T-cell (primary cell): Measurements from ENCODE around the gene RAP1GAP2. TPM values are rescaled to one million over a fixed set of nuclear protein-coding genes. Genes with fewer than 3 reads are reported as not detected.
A peak's percentile ranks its signal among the peaks of the same experiment; 100 is the strongest.
"Not testable (repeated sequence)": the region's sequence is repeated elsewhere in the genome, so short reads cannot be mapped to it uniquely, and the experiment has no call there.

Experiments used
- ATAC-seq, 4 experiments: fragments of 200-7000 bp in 3 of 4; fragments of 150-1000 bp in 1 of 4; cut with Tn5 transposase; replicated peaks in 1 of 4; 1 replicate in 3 of 4; 2 replicates in 1 of 4; pipeline ENCODE4 v1.10.0; 2021; ENCODE audit warnings: moderate library complexity in 3 of 4, mild to moderate bottlenecking in 2 of 4, moderate number of reproducible peaks in 1 of 4
- CTCF ChIA-PET, 2 donors: fragments of 300-600 bp; sonication (Branson Sonifier 250); formaldehyde crosslinking; loops; one replicate each; lab custom pipeline; 2022; ENCODE audit warnings: antibody characterized with exemption in 2 of 2; lab: Charles Lee
- POLR2A ChIA-PET, 2 donors: fragments of 300-600 bp; sonication (Branson Sonifier 250); formaldehyde crosslinking; loops; one replicate each; lab custom pipeline; 2022; ENCODE audit warnings: antibody characterized with exemption in 2 of 2; lab: Charles Lee
- DNase-seq, 35 experiments: peaks; one replicate each; pipeline versions ENCODE4 v3.0.0 to v3.0.0-alpha.2; 2013 to 2023
- H3K27ac ChIP-seq: one replicate; pipeline ENCODE4 v1.5.1; 2013; ENCODE audit warnings: low read length
- H3K27me3 ChIP-seq, 2 experiments: replicated peaks in 1 of 2; 1 replicate in 1 of 2; 2 replicates in 1 of 2; pipeline versions ENCODE4 v1.6.1 to v1.7.0; 2013; ENCODE audit warnings: low read length in 1 of 2, mixed read lengths in 1 of 2; ENCODE audit not compliant: control insufficient read depth in 2 of 2, insufficient read depth in 2 of 2; ENCODE audit errors: extremely low read depth in 1 of 2
- H3K36me3 ChIP-seq, 2 donors: 1 replicate in 1 of 2; 2 replicates in 1 of 2; pipeline versions ENCODE4 v1.6.1 to v1.7.0; 2013; ENCODE audit warnings: low read length in 1 of 2; ENCODE audit not compliant: control insufficient read depth in 2 of 2, insufficient read depth in 1 of 2; ENCODE audit errors: extremely low read depth in 1 of 2
- H3K4me1 ChIP-seq, 2 experiments: 1 replicate in 1 of 2; 2 replicates in 1 of 2; pipeline versions ENCODE4 v1.6.1 to v1.7.0; 2013; ENCODE audit warnings: low read length in 2 of 2, mixed read lengths in 1 of 2; ENCODE audit not compliant: insufficient read depth in 2 of 2, control insufficient read depth in 1 of 2; ENCODE audit errors: extremely low read depth in 1 of 2
- H3K4me3 ChIP-seq, 2 donors: 1 replicate in 1 of 2; 2 replicates in 1 of 2; pipeline versions ENCODE4 v1.5.1 to v1.7.0; 2013; ENCODE audit warnings: mild to moderate bottlenecking in 2 of 2, low read length in 1 of 2, moderate library complexity in 1 of 2; ENCODE audit not compliant: control insufficient read depth in 1 of 2; ENCODE audit errors: extremely low read depth in 1 of 2
- H3K9me3 ChIP-seq: 2 replicates; pipeline ENCODE4 v1.7.0; 2013
- H3K27ac Mint-ChIP-seq, 2 donors: one replicate each; pipeline ENCODE4 v1.8.0; 2020 to 2021; ENCODE audit warnings: mild to moderate bottlenecking in 2 of 2, mixed read lengths in 2 of 2
- H3K27me3 Mint-ChIP-seq, 2 donors: one replicate each; pipeline ENCODE4 v1.8.0; 2021 to 2022; ENCODE audit warnings: mixed read lengths in 2 of 2
- H3K36me3 Mint-ChIP-seq: one replicate; pipeline ENCODE4 v1.8.0; 2021; ENCODE audit warnings: mixed read lengths
- H3K4me1 Mint-ChIP-seq, 3 donors: one replicate each; pipeline ENCODE4 v1.8.0; 2020 to 2022; ENCODE audit warnings: mixed read lengths in 3 of 3, mild to moderate bottlenecking in 1 of 3
- H3K4me3 Mint-ChIP-seq, 3 donors: one replicate each; pipeline ENCODE4 v1.8.0; 2020 to 2022; ENCODE audit warnings: mild to moderate bottlenecking in 3 of 3, mixed read lengths in 3 of 3, moderate library complexity in 3 of 3
- H3K9me3 Mint-ChIP-seq, 3 donors: one replicate each; pipeline ENCODE4 v1.8.0; 2020 to 2022; ENCODE audit warnings: mixed read lengths in 3 of 3
- WGBS: methylation state at CpG from one replicate; pipeline ENCODE4 v1.1.5; 2013; ENCODE audit warnings: missing lambda C conversion rate; ENCODE audit not compliant: insufficient coverage; 5-methylcytosine and 5-hydroxymethylcytosine counted together
- total RNA-seq, 35 experiments: library from RNA in 6 of 35; stranded (reverse) in 6 of 35; fragments of 120-200 nt in 1 of 35; gene quantifications; one replicate each; pipeline versions ENCODE4 v1.2.1 to v1.2.4 and lab custom pipeline; 2013 to 2026

Gene RAP1GAP2
- total RNA-seq, 5 donors from 2014 or later (not counting 1 experiment from before 2014, with no cell fraction given) = 8.0 to 77.7 (median 13.3) TPM

DNA sequence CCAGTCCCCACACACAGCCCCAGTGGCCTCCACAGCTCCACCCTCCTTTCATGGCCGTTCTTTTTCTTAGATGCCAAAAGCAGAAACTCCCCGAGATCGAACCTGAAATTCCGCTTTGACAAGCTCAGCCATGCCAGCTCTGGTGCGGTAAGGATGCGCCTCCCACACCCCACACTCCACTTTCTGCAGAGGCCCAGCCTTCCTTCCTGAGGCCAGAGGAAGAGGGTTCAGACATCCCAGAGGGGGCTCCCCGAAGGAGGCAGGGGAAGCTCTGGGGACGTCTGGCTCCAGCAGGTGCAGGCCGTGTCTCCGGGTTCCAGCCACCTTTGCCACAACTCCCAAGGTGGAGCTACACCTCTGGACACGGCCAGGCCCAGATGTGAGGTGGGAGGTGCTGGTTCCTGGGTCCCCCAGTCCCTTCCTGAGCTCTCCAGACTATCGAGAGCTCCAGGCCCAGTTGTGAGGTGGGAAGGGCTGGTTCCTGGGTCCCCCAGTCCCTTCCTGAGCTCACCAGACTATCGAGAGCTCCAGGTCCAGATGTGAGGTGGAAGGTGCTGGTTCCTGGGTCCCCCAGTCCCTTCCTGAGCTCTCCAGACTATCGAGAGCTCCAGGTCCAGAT is 234.7 kb downstream of the RAP1GAP2 start:
- DNase-seq, POLR2A ChIA-PET, H3K4me3 Mint-ChIP-seq, H3K4me1 ChIP-seq, ATAC-seq, H3K27ac Mint-ChIP-seq, H3K27me3 Mint-ChIP-seq, H3K9me3 Mint-ChIP-seq, H3K4me3 ChIP-seq, H3K27me3 ChIP-seq, H3K9me3 ChIP-seq, H3K27ac ChIP-seq, H3K4me1 Mint-ChIP-seq: not testable (repeated sequence)
- CTCF ChIA-PET = interaction anchor here in 1 of 2 donors (0.9 kb wide), 1 partner anchor 526 kb away, joined by 3 read pairs; no protein-coding TSS in a partner anchor
- peaks cover 34% of the 10 kb centered on the region for H3K36me3 Mint-ChIP-seq
- 94% methylated on average over 6 of the region's 14 CpGs for WGBS
- H3K36me3 ChIP-seq = peaks cover 2 to 45% of the 10 kb centered on the region in 2 donors

DNA sequence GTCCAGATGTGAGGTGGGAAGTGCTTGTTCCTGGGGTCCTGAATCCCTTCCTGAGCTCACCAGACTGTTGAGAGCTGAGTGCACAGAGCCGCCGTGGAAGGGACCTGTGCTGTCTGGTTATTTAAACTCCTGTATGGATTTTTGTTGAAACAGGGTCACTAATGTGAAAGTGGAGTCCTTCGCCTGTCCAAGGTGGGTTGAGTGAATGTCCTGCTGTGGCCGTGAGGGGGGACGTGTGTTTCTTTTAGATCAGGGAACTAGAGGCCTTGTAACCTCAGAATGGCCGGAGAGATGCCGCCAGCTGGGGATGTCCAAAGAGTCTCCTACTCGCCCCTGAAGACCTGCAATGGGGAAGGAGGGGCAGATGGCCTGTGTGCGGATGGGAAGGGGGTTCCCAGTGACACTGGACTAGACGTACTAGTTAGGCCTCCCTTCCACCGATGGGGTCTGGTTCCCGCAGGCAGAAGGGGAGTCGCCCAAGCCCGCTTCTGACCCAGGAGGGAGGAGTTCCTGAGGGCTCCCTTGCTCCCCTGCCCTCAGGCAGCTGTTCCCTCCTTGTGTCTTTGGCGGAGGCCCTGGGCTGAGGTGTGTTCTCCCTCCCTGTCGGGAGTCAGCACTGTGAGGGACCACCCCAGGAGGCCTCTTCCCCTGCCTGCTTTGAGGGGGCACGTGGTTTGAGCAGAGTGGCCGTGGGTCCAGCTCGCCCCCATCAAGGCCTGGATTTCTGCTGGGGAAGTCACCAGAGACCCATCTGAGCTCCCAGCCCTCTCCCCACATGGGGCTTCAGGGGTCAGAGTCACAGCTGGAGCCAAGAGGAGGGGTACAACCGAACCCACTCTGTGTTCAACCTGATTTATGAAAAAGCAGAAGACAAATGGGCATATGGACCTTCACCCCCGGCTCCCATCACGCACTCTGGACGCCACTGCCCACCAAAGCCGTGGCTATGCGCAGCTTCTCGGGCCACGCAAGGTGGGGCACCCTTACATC is 236.3 kb downstream of the RAP1GAP2 start:
- Histone ChIP-seq H3K4me3 (no peak overlapping the region), H3K9me3 (no peaks in the 10 kb centered on the region), H3K27me3 (no peaks in the 10 kb centered on the region), H3K27ac (no peak overlapping the region), H3K36me3 (peaks cover 0 to 30% of the 10 kb centered on the region in 2 donors), H3K4me1 (no peaks in the 10 kb centered on the region)
- Mint-ChIP-seq H3K36me3 (peaks cover 34% of the 10 kb centered on the region), H3K9me3 (no peaks in the 10 kb centered on the region), H3K4me3 (no peak overlapping the region), H3K27ac (no peak overlapping the region), H3K27me3 (no peaks in the 10 kb centered on the region), H3K4me1 (no peaks in the 10 kb centered on the region)
- DNase-seq (peak in 1 of 35 experiments; percentile 3), ATAC-seq (no peak)
- WGBS = 90% methylated on average over 23 of the region's 27 CpGs
- ChIA-PET POLR2A (no interaction called here), CTCF (interaction anchor here in 1 of 2 donors (0.8 kb wide), 1 partner anchor 19 kb away, joined by 3 read pairs; no protein-coding TSS in a partner anchor)

DNA sequence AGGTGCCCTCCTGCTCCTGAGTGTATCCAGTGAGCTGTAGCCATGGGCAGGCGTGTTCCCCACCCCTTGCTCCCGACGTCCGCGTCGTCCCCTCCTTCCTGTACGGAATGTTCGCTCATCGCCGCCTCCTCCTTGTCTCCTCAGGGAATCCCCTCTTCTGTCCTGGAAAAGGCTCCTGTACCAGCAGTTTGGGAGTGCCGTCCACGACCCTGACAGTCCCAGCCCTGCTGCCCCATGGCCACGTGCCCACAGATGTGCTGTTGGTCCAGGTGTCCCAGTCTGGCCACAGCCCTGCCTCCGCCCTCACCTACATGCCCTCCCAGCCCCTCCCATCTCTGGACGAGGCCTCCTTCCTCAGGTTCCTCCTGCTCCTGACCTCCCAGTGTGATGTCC is 237.0 kb downstream of the RAP1GAP2 start:
- Mint-ChIP-seq H3K27ac (no peak overlapping the region), H3K9me3 (no peaks in the 10 kb centered on the region), H3K36me3 (peaks cover 29% of the 10 kb centered on the region), H3K27me3 (no peaks in the 10 kb centered on the region), H3K4me1 (no peaks in the 10 kb centered on the region), H3K4me3 (no peak overlapping the region)
- H3K4me3 ChIP-seq = no peak overlapping the region
- H3K4me1 ChIP-seq = no peaks in the 10 kb centered on the region
- no peak overlapping the region for H3K27ac ChIP-seq
- POLR2A ChIA-PET = no interaction called here
- 90% methylated on average over 13 of the region's 15 CpGs for WGBS
- no peak for DNase-seq
- ATAC-seq = no peak
- CTCF ChIA-PET = no interaction called here
- no peaks in the 10 kb centered on the region for H3K27me3 ChIP-seq
- H3K9me3 ChIP-seq = no peaks in the 10 kb centered on the region
- peaks cover 0 to 25% of the 10 kb centered on the region in 2 donors for H3K36me3 ChIP-seq

DNA sequence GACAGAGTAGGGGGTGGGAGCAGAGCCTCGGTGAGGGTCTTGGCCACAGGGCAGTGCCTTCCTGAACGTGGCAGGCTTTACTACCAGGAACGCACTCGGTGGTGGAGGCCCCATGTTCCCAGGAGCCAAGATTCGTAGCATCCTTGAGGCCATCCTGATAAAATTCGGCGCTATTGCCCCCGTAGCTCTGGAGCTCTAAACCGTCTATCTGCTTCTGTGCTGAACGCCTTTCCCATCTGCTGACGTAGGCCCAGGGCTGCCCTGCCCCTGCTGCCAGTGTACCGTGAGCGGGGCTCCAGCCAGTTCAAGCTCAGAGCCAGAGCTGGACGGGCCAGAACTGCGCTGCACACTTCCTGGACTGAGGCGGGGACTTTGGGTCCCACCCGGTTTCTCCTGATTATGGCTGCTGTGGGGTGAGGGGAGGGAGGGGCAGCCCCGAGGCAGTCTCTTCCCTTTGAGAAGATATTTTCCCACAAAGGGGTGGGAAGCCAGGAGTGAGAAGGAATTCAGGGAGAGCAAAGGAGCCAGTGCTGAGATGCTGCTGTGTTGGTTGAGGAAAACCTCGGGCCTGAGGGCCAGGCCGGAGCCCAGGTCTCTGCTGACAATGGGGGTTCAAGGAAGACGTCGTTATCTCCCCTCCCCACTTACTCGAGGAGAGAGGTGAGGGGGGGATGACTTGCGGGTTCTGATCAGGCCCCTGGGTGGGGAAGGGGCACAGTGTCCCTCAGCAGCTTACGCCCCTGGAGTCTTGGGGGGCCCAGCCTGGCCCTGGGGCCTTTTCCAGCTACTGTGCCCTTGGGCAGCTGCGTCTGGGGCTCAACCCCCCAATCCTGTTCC is 237.7 kb downstream of the RAP1GAP2 start:
- peaks cover 2% of the 10 kb centered on the region in 3 donors for H3K4me1 Mint-ChIP-seq
- H3K4me3 Mint-ChIP-seq = no peak overlapping the region
- POLR2A ChIA-PET = no interaction called here
- H3K36me3 ChIP-seq = peaks cover 0 to 22% of the 10 kb centered on the region in 2 donors
- H3K27ac ChIP-seq = no peak overlapping the region
- H3K27ac Mint-ChIP-seq = no peak overlapping the region
- no peak overlapping the region for H3K4me3 ChIP-seq
- DNase-seq (peak in 1 of 35 experiments; percentile 7), ATAC-seq (no peak)
- H3K36me3 Mint-ChIP-seq = peaks cover 25% of the 10 kb centered on the region
- H3K4me1 ChIP-seq = no peaks in the 10 kb centered on the region
- CTCF ChIA-PET = no interaction called here
- WGBS = 88% methylated on average over 14 of the region's 26 CpGs
- no peaks in the 10 kb centered on the region for H3K27me3 Mint-ChIP-seq
- H3K27me3 ChIP-seq = no peaks in the 10 kb centered on the region
- no peaks in the 10 kb centered on the region for H3K9me3 ChIP-seq
- no peaks in the 10 kb centered on the region for H3K9me3 Mint-ChIP-seq

DNA sequence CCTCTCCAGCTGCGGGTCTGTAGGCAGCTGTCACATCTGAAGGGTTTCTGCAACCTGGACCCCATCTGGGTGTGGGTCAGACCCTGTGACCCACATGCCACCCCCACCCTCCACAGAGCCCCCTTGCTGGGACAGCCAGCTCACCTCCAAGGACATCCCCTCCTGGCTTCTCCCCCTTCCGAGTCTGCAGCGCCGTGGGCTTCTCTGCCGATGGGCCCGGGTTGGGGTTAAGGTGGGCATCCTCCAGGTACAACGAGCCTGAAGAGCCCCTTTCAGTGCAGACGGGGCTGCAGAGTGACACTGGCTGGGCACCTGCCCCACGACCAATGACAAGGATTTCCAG is 238.3 kb downstream of the RAP1GAP2 start:
- Mint-ChIP-seq H3K4me1 (peaks cover 5 to 8% (median 6%) of the 10 kb centered on the region in 3 donors), H3K36me3 (peaks cover 19% of the 10 kb centered on the region), H3K27ac (no peak overlapping the region), H3K27me3 (no peaks in the 10 kb centered on the region), H3K9me3 (no peaks in the 10 kb centered on the region), H3K4me3 (no peak overlapping the region)
- DNase-seq = peak in 1 of 35 experiments; percentile 10
- Histone ChIP-seq H3K9me3 (no peaks in the 10 kb centered on the region), H3K4me1 (no peaks in the 10 kb centered on the region), H3K36me3 (peaks cover 0 to 16% of the 10 kb centered on the region in 2 donors), H3K27ac (no peak overlapping the region), H3K4me3 (no peak overlapping the region), H3K27me3 (no peaks in the 10 kb centered on the region)
- ChIA-PET POLR2A (no interaction called here), CTCF (interaction anchor here in 1 of 2 donors (0.6 kb wide), 1 partner anchor 390 kb away, joined by 3 read pairs; no protein-coding TSS in a partner anchor)
- 88% methylated on average over 7 of the region's 9 CpGs for WGBS
- no peak for ATAC-seq
